Measurements from ENCODE around the gene WRNIP1.
"Not testable (repeated sequence)": the region's sequence is repeated elsewhere in the genome, so short reads cannot be mapped to it uniquely, and the experiment has no call there.

The WRNIP1 gene

DNA sequence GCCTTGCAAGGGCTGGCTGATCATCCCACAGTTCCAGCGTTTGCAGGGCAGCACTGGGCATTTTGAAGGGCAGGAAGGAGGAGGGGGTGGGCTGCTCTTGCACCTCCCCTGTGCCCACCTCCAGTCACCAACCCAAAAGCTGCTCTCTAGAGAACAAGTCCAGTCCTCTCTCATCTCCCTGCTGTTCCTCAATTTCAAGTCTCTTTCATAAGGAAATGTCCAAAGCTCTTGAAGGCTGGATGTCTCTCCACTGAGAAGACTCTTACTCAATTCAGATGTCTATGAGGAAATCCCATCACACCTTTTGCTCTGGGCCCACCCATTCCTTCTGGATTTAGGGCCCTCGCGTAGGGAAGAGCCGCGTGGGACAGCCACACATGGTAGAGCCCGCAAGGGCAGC, 31.7 kb downstream of the WRNIP1 start:
- Histone ChIP-seq H3K27me3 (ENCODE audit: insufficient read depth, low read depth, severe bottlenecking) (no peaks in the 10 kb centered on the region), H3K9me3 (ENCODE audit: severe bottlenecking) (no peaks in the 10 kb centered on the region), H3K4me3 (ENCODE audit: low read depth, low read length) (no peak overlapping the region), H3K27ac (no peak overlapping the region), H3K36me3 (no peaks in the 10 kb centered on the region)
- TF ChIP-seq, protein P1, sequence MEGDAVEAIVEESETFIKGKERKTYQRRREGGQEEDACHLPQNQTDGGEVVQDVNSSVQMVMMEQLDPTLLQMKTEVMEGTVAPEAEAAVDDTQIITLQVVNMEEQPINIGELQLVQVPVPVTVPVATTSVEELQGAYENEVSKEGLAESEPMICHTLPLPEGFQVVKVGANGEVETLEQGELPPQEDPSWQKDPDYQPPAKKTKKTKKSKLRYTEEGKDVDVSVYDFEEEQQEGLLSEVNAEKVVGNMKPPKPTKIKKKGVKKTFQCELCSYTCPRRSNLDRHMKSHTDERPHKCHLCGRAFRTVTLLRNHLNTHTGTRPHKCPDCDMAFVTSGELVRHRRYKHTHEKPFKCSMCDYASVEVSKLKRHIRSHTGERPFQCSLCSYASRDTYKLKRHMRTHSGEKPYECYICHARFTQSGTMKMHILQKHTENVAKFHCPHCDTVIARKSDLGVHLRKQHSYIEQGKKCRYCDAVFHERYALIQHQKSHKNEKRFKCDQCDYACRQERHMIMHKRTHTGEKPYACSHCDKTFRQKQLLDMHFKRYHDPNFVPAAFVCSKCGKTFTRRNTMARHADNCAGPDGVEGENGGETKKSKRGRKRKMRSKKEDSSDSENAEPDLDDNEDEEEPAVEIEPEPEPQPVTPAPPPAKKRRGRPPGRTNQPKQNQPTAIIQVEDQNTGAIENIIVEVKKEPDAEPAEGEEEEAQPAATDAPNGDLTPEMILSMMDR (IDR thresholded peaks at IDR 0.05; ENCODE audit: low read depth, low read length) = no peak
- DNase-seq = no peak

- H3K9me3 ChIP-seq (ENCODE audit: severe bottlenecking) = no peaks in the 10 kb centered on the region
- H3K4me3 ChIP-seq (ENCODE audit: low read depth, low read length) = no peak overlapping the region
- DNase-seq = no peak
- H3K27ac ChIP-seq = no peak overlapping the region
- H3K36me3 ChIP-seq = no peaks in the 10 kb centered on the region
- TF ChIP-seq, protein P1 (IDR thresholded peaks at IDR 0.05; ENCODE audit: low read depth, low read length) = no peak
- H3K27me3 ChIP-seq (ENCODE audit: insufficient read depth, low read depth, severe bottlenecking) = no peaks in the 10 kb centered on the region
Measured at GRCh38 chr6:2797564-2798031, 32.4 kb downstream of the WRNIP1 start.

GRCh38 chr6:2798586-2799134, 33.5 kb downstream of the WRNIP1 start:
- Histone ChIP-seq H3K9me3 (ENCODE audit: severe bottlenecking) (no peaks in the 10 kb centered on the region), H3K27ac (no peak overlapping the region), H3K27me3 (ENCODE audit: insufficient read depth, low read depth, severe bottlenecking) (no peaks in the 10 kb centered on the region), H3K4me3 (ENCODE audit: low read depth, low read length) (no peak overlapping the region), H3K36me3 (no peaks in the 10 kb centered on the region)
- TF ChIP-seq, protein P1 (IDR thresholded peaks at IDR 0.05; ENCODE audit: low read depth, low read length) = no peak
- DNase-seq = no peak

DNA sequence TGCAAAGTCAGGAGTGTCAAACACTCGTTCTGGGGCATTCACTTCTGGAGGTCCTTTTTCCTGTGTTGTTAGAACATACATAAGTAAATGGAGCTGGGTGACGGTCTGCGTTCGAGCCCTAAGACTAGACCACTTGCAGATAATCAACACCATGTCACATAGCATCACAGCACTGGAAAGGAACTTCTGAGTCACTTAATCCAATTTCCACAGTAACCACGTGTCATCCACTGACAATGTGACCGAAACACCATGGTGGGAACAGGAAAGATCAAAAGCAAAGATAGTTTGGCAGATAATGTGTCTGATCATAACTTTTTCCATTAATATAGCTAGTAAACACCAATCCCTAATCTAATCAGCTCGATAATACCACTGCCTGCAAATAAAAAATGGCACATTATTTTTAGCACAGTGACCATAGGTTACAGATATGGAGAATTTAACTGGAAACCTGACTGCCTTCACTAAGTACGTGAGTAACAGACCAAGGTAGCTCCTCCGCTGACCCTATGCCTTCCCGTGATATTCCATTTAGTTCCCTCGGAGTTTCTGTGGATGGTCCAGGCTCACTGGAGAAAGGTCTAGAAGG, 34.8 kb downstream of the WRNIP1 start:
- no peak overlapping the region for H3K27ac ChIP-seq
- H3K9me3 ChIP-seq (ENCODE audit: severe bottlenecking) = no peaks in the 10 kb centered on the region
- H3K36me3 ChIP-seq = no peaks in the 10 kb centered on the region
- no peak for DNase-seq
- H3K27me3 ChIP-seq (ENCODE audit: insufficient read depth, low read depth, severe bottlenecking) = no peaks in the 10 kb centered on the region
- TF ChIP-seq, protein P1 (IDR thresholded peaks at IDR 0.05; ENCODE audit: low read depth, low read length) = no peak
- no peak overlapping the region for H3K4me3 ChIP-seq (ENCODE audit: low read depth, low read length)

GRCh38 chr6:2800552-2801316, 35.5 kb downstream of the WRNIP1 start:
- TF ChIP-seq, protein P1 (IDR thresholded peaks at IDR 0.05; ENCODE audit: low read depth, low read length) = no peak
- Histone ChIP-seq H3K9me3 (ENCODE audit: severe bottlenecking) (no peaks in the 10 kb centered on the region), H3K4me3 (ENCODE audit: low read depth, low read length) (no peak overlapping the region), H3K36me3 (no peaks in the 10 kb centered on the region), H3K27ac (no peak overlapping the region), H3K27me3 (ENCODE audit: insufficient read depth, low read depth, severe bottlenecking) (no peaks in the 10 kb centered on the region)
- DNase-seq = no peak

- not testable (repeated sequence) for H3K4me3 ChIP-seq (ENCODE audit: low read depth, low read length); H3K9me3 ChIP-seq (ENCODE audit: severe bottlenecking); H3K36me3 ChIP-seq; DNase-seq; H3K27me3 ChIP-seq (ENCODE audit: insufficient read depth, low read depth, severe bottlenecking); H3K27ac ChIP-seq
Measured at GRCh38 chr6:2801687-2802086, 36.5 kb downstream of the WRNIP1 start.

Measured in WERI-Rb-1 (cell line).